Measurements from ENCODE around the gene GRM7.
"Not testable (repeated sequence)": the region's sequence is repeated elsewhere in the genome, so short reads cannot be mapped to it uniquely, and the experiment has no call there.

The GRM7 gene

DNA sequence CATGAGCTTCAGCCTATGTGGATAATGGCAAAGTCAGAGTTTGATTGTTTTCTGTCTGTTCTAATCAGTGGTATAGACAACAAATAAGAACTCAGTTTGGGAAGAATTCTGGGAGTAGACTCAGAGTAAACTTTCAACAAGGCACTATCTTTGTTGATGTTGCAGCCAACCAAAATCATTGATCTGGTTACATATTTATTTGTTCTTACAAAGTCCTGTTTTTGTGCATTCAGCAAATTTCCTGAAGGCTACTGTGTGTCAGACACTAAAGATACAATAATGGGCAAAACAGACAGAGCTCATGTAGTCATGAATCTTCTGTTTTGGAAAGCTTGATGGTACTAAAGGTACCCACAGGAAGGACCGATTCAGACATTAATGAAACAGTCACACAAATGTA, 55.0 kb downstream of the GRM7 start:
- H3K36me3 ChIP-seq (ENCODE audit: insufficient read depth, low read length), result no peaks in the 10 kb centered on the region
- no peak overlapping the region for H3K9ac ChIP-seq (ENCODE audit: low read depth, low read length)
- no peaks in the 10 kb centered on the region for H3K9me3 ChIP-seq (ENCODE audit: control insufficient read depth, insufficient read depth, low read length)
- no peaks in the 10 kb centered on the region for H3K4me1 ChIP-seq (ENCODE audit: insufficient read depth, low read length)

DNA sequence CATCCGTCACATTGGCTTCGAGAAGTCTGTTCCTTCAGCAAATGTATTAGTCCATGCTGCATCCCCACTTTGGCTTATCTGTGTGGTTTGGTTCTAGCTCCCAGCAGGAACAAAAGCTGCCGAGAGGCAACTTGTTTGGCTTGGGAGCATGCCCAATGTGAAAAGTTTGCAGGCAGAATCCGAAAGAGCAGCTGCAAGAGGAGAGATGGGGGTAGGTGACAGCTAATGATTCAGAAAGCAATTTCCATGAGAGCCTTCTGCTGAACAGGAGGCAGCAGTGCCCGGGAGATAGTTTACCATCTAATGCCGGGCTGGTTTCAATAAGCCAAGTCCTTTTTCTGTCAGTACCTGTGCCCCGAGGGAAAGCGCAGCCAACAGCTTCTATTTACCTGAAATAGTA, 60.2 kb downstream of the GRM7 start:
- Histone ChIP-seq H3K4me1 (ENCODE audit: insufficient read depth, low read length) (no peaks in the 10 kb centered on the region), H3K9me3 (ENCODE audit: control insufficient read depth, insufficient read depth, low read length) (no peaks in the 10 kb centered on the region), H3K36me3 (ENCODE audit: insufficient read depth, low read length) (no peaks in the 10 kb centered on the region), H3K9ac (ENCODE audit: low read depth, low read length) (no peak overlapping the region)

DNA sequence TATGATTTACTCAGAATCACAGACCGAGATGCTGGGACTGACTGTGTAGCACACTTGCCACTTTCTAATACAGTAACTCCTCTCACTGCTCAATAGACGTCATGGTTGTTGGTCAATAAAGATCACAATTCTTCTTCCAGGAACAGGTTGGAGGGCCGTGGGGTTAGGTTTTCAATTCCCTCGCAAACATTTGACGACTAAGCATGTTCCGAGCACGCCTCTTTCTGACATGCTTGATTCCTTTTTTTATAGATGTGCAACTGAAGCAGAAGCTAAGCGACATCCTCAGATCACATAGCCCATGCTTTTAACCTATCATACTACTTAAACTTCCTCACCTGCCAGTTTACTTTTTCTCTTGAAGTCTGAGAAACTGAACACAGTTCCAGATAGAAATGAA, 61.0 kb downstream of the GRM7 start:
- H3K4me1 ChIP-seq (ENCODE audit: insufficient read depth, low read length), result no peaks in the 10 kb centered on the region
- H3K36me3 ChIP-seq (ENCODE audit: insufficient read depth, low read length), result no peaks in the 10 kb centered on the region
- no peak overlapping the region for H3K9ac ChIP-seq (ENCODE audit: low read depth, low read length)
- H3K9me3 ChIP-seq (ENCODE audit: control insufficient read depth, insufficient read depth, low read length), result no peaks in the 10 kb centered on the region

DNA sequence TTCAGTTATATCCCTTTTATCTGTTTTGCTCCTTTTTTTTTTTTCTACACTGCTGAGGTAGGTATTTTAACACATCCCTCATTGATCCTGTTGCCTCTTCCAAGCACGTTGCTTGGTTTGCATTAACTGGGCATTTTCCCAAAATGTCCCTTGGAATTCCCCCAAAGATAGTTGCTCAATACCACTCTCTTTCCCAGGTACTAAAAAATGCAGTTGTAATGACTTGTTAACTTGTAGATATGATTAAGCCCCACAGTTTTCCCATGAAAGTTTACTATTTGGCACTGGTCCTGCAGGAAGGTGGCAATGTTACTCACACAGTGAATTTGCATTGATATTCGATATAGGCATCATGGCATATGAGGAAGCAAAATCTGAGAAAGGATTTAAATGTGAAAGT, 67.1 kb downstream of the GRM7 start:
- Histone ChIP-seq H3K4me1 (ENCODE audit: insufficient read depth, low read length) (no peaks in the 10 kb centered on the region), H3K9me3 (ENCODE audit: control insufficient read depth, insufficient read depth, low read length) (no peaks in the 10 kb centered on the region), H3K9ac (ENCODE audit: low read depth, low read length) (no peak overlapping the region), H3K36me3 (ENCODE audit: insufficient read depth, low read length) (no peaks in the 10 kb centered on the region)

DNA sequence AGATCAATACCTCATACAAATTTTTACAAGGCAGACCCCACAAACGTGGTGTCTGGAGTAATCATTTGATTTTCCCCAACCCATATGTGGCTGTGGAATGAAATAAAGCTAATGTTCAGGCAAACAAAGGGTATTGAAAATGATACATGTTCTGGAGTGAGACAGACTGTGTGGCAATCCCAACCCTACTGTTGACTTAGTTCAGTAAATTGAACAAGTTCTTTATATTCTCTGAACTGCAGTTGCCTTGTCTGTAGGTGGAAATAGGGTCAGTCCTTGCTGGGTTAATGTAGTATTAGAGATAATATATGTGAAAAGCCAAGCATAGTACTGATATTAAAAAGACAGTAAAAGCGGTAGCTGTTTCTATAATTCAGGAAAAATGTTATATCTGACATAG, 69.0 kb downstream of the GRM7 start:
- H3K9me3 ChIP-seq (ENCODE audit: control insufficient read depth, insufficient read depth, low read length), result no peaks in the 10 kb centered on the region

DNA sequence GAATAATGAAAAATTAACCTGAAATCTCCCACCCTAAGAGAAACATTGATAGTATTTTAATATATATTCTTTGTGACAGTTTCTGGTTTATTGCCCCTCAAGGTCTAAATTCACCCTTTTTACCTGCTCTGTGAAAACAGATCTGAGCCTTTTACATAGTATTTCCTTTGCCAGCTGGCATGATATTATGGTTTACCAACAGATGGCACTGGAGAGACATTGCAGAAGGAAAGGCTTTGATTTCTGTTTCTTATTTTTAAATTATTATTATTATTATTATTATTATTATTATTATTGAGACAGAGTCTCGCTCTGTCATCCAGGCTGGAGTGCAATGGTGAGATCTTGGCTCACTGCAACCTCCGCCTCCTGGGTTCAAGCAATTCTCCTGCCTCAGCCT, 74.5 kb downstream of the GRM7 start:
- H3K36me3 ChIP-seq (ENCODE audit: insufficient read depth, low read length); H3K9ac ChIP-seq (ENCODE audit: low read depth, low read length); H3K9me3 ChIP-seq (ENCODE audit: control insufficient read depth, insufficient read depth, low read length); H3K4me1 ChIP-seq (ENCODE audit: insufficient read depth, low read length): not testable (repeated sequence)

More for the DNA sequence above, 69.0 kb downstream of the GRM7 start:
- no peaks in the 10 kb centered on the region for H3K4me1 ChIP-seq (ENCODE audit: insufficient read depth, low read length)
- no peak overlapping the region for H3K9ac ChIP-seq (ENCODE audit: low read depth, low read length)
- no peaks in the 10 kb centered on the region for H3K36me3 ChIP-seq (ENCODE audit: insufficient read depth, low read length)

DNA sequence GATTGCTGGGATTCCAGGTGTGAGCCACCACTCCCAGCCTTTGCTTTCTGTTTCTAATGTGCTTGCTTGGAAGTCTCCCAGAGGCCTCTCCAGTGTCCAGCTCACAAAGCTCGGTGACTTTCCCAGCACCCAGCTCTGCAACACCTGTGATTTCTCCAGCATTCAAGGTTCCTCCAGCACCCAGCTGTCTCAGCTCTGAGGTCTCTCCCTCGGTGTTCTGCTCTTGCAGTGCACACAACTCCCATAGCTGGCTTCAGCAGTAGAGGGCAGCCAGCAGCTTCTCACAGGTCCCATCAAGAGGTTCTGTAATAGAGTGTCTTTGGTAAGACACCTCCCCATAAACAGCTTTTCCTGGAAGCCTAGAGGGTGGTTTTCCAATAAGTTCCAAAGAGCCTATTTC, 75.1 kb downstream of the GRM7 start:
- Histone ChIP-seq H3K4me1 (ENCODE audit: insufficient read depth, low read length) (no peaks in the 10 kb centered on the region), H3K9me3 (ENCODE audit: control insufficient read depth, insufficient read depth, low read length) (no peaks in the 10 kb centered on the region), H3K9ac (ENCODE audit: low read depth, low read length) (no peak overlapping the region), H3K36me3 (ENCODE audit: insufficient read depth, low read length) (no peaks in the 10 kb centered on the region)

DNA sequence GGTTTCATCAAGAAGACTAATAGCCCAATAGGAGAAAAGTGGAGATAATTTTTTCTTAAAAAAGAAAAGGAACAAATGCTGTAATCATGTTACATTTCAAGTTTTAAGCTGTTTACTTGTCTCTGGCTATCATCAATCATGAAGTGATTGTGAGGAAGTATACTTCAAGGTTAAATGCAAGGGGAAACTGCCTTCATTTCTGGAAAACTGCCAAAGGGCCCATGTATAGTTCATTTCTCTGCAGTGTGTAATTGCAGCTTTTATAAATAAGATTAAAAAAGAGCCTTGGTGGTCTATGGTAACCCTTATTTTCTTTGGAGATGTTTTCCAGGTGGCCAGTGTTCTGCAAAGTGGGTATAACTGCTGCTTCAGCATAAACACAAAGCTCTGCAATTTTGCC, 101.9 kb downstream of the GRM7 start:
- H3K36me3 ChIP-seq (ENCODE audit: insufficient read depth, low read length), result no peaks in the 10 kb centered on the region
- 0 out of 2 replicates have a peak, but pooled peaks cover 4% of the 10 kb centered on the region for H3K4me1 ChIP-seq (ENCODE audit: insufficient read depth, low read length)
- H3K9me3 ChIP-seq (ENCODE audit: control insufficient read depth, insufficient read depth, low read length), result no peaks in the 10 kb centered on the region
- H3K9ac ChIP-seq (ENCODE audit: low read depth, low read length), result no peak overlapping the region

DNA sequence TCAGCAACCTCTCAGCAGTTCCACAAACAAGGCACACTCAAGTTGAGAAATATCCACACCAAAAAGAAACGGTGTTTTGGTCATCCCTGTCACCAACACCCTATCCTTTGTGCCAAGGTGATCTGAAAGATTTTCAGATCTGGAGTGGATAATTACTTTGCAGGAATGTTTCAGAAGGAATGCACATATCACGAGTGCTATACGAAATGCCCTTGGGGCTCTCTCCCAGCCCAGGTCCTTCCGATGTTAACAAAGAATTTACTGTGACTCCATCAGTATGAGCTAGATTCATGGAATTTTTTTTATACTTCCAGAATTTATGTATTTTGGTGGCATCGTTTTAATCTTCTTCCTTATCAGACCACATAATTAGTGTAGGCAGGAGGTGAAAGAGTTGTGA, 105.0 kb downstream of the GRM7 start:
- Histone ChIP-seq H3K36me3 (ENCODE audit: insufficient read depth, low read length) (no peaks in the 10 kb centered on the region), H3K9me3 (ENCODE audit: control insufficient read depth, insufficient read depth, low read length) (no peaks in the 10 kb centered on the region), H3K4me1 (ENCODE audit: insufficient read depth, low read length) (0 out of 2 replicates have a peak, but pooled peaks cover 4% of the 10 kb centered on the region), H3K9ac (ENCODE audit: low read depth, low read length) (no peak overlapping the region)

DNA sequence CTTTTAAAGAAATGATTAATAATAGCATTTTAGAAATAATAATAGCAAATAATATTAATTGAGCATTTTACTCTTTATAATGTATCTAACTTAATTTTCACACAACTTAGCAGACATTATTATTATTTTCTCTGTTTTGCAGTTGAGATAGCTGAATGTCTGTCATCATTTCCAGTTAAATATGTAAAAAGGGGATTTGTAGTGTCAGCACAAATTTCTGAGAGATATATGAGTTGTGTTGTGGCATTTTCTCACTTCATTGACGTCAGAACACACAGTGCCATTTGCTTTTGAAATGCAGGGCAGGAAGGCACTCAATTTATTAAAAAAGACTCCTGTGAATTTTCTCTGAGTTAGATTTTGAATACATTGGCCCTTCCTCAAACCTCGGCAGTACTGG, 111.0 kb downstream of the GRM7 start:
- H3K9me3 ChIP-seq (ENCODE audit: control insufficient read depth, insufficient read depth, low read length), result no peaks in the 10 kb centered on the region
- no peaks in the 10 kb centered on the region for H3K36me3 ChIP-seq (ENCODE audit: insufficient read depth, low read length)
- no peak overlapping the region for H3K9ac ChIP-seq (ENCODE audit: low read depth, low read length)
- no peaks in the 10 kb centered on the region for H3K4me1 ChIP-seq (ENCODE audit: insufficient read depth, low read length)

DNA sequence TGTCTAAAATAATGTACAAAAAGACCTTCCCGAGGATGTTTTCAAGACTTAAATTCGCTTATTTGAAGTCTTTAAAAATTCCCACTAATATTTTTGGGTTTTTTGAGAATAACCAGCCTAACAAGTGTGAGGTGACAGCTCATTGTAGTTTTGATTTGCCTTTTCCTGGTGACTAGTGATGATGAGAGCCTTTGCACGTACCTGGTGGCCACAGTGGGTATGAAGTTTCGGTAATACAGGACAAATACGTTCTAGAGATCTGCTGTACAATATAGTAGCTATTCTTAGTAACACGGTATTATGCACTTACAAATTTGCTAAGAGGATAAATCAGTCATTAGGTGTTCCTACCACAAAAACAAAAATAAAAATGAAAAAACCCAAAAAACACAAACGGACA, 124.9 kb downstream of the GRM7 start:
- no peak overlapping the region for H3K9ac ChIP-seq (ENCODE audit: low read depth, low read length)
- H3K4me1 ChIP-seq (ENCODE audit: insufficient read depth, low read length), result no peaks in the 10 kb centered on the region
- H3K36me3 ChIP-seq (ENCODE audit: insufficient read depth, low read length), result no peaks in the 10 kb centered on the region
- no peaks in the 10 kb centered on the region for H3K9me3 ChIP-seq (ENCODE audit: control insufficient read depth, insufficient read depth, low read length)

DNA sequence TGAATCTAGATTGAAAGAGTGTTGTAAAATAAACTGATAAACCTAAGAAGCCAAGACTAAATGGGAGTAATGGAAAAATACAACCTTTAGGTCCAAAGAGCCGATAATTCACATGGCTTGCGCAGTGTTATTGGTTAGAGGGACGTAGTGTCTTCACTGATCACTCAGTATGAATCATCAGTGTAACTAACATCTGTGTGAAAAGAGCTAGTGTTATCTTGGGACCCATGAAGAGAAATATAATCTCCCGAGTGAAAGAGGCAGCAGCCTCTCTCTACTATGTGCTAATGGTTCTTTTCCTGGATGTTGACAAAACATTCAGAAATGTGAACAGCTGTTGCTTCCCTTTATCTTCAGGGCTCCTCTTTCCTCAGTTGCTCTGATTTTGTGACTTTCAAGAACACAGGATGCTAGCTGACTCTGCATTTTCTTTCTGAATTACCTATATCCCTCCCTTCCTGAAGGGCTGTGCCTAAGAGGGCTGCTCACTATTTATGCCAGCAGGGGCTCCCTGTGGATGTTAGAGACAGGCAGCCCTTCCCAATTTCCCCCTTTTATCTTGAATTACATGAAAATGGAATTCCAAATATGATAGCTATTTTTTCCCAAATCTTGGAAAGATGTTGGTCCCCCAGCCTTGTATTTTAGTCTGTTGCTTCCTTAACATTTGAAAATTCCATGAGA, 128.8 kb downstream of the GRM7 start:
- Histone ChIP-seq H3K9ac (ENCODE audit: low read depth, low read length) (no peak overlapping the region), H3K4me1 (ENCODE audit: insufficient read depth, low read length) (no peaks in the 10 kb centered on the region), H3K9me3 (ENCODE audit: control insufficient read depth, insufficient read depth, low read length) (no peaks in the 10 kb centered on the region), H3K36me3 (ENCODE audit: insufficient read depth, low read length) (no peaks in the 10 kb centered on the region)

DNA sequence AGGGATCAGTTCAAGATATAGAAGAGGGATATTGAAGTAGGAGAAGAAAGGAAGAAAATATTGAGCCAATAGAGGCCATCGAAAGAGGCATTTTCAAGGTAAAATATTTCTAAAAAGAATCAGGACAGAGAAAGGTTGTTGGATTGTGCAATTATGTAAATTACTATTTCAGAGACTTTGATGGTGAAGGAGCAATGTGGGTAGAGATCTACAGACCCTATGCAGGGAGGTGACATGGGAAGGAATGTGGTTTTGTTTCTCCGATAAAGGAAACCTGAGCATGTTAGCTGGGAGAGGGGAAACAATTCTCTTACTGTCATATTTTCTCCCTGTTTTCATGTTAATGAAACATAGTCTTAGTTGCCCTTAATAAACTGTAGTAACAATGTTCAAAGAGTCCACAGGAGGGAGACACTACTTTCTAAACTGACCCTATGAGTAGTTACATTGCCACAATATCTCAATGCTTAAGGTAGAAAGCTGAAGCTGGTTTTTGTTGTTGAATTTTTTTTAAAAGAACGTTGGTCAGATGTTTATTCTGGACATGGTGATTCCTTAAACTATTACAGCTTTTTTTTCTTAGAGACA, 133.3 kb downstream of the GRM7 start:
- no peaks in the 10 kb centered on the region for H3K36me3 ChIP-seq (ENCODE audit: insufficient read depth, low read length)
- H3K9ac ChIP-seq (ENCODE audit: low read depth, low read length), result no peak overlapping the region
- no peaks in the 10 kb centered on the region for H3K4me1 ChIP-seq (ENCODE audit: insufficient read depth, low read length)
- peaks cover 4% of the 10 kb centered on the region; the same call in 1 of the 2 replicates for H3K9me3 ChIP-seq (ENCODE audit: control insufficient read depth, insufficient read depth, low read length)

DNA sequence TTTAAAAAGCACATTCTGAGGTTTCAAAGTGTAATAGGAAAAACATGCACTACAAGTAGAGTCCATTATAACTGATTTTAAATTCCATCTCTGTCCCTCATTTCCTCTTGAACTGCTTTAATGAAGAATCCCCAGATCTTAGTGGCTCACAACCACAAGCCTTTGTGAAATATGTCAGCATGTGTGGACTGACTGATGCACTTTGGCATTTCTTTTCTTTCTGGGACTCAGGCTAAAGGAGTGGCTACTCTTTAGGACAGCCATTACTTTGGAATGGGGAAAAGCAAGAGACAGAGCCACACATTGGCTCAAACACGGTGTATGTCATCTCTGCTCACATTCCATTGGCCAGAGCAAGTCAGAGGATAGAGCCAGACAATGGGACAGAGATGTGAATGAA, 139.6 kb downstream of the GRM7 start:
- no peaks in the 10 kb centered on the region for H3K4me1 ChIP-seq (ENCODE audit: insufficient read depth, low read length)
- H3K9me3 ChIP-seq (ENCODE audit: control insufficient read depth, insufficient read depth, low read length), result peaks cover 4% of the 10 kb centered on the region; the same call in 1 of the 2 replicates
- no peaks in the 10 kb centered on the region for H3K36me3 ChIP-seq (ENCODE audit: insufficient read depth, low read length)
- H3K9ac ChIP-seq (ENCODE audit: low read depth, low read length), result no peak overlapping the region

DNA sequence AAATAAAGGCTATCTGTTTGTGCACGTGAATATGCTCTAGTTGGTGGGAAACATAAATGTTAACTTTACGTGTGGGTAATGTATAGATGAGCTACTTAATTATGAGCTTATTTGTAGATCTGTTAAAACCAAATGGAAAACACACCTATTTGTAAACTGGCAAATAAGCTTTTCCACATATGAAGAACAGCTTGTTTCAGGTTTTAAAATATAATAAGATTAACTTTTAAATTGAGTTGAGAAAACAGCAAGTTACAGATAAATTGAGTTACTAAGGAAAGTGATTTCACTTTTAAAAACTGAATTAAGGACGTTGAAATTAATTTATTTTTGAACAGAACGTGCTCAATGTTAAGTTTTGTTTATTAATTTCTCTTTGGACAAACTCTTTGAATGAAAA, 140.5 kb downstream of the GRM7 start:
- Histone ChIP-seq H3K36me3 (ENCODE audit: insufficient read depth, low read length) (no peaks in the 10 kb centered on the region), H3K9me3 (ENCODE audit: control insufficient read depth, insufficient read depth, low read length) (peaks cover 4% of the 10 kb centered on the region; the same call in 1 of the 2 replicates), H3K4me1 (ENCODE audit: insufficient read depth, low read length) (no peaks in the 10 kb centered on the region), H3K9ac (ENCODE audit: low read depth, low read length) (no peak overlapping the region)
